Right atrium auricular region (tissue), 2 donors: ENCODE measurements around the gene SRPK2. TPM values are rescaled to one million over a fixed set of nuclear protein-coding genes. Genes with fewer than 3 reads are reported as not detected.

Source experiments
- DNase-seq: peaks from one replicate; pipeline ENCODE4 v3.0.0-alpha.2; 2019; ENCODE audit warnings: low spot score
- H3K27ac ChIP-seq, 2 donors: fragments of 200-600 bp; sonication (generic); 1 replicate in 1 of 2; 2 replicates in 1 of 2; pipeline ENCODE4 v1.5.1; 2016 to 2019
- H3K27me3 ChIP-seq, 2 donors: fragments of 200-600 bp; sonication (generic); one replicate each; pipeline versions ENCODE4 v1.5.1 to v1.6.0; 2017 to 2019
- H3K36me3 ChIP-seq: fragments of 200-600 bp; sonication (generic); one replicate; pipeline ENCODE4 v1.5.1; 2016
- H3K4me1 ChIP-seq, 2 donors: fragments of 200-600 bp; sonication (generic); one replicate each; pipeline versions ENCODE4 v1.5.1 to v1.6.0; 2017 to 2019
- H3K4me3 ChIP-seq, 2 donors: fragments of 200-600 bp; sonication (generic); 1 replicate in 1 of 2; 2 replicates in 1 of 2; pipeline ENCODE4 v1.5.1; 2017 to 2019; ENCODE audit warnings: mild to moderate bottlenecking in 1 of 2, moderate library complexity in 1 of 2
- H3K9me3 ChIP-seq, 2 donors: fragments of 200-600 bp; sonication (generic); one replicate each; pipeline ENCODE4 v1.5.1; 2019
- total RNA-seq, 2 donors: library from RNA; depleted of rRNA; stranded (reverse); fragments of >200 nt; gene quantifications; one replicate each; pipeline ENCODE4 v1.1.0, GENCODE V29; 2016
- TF ChIP-seq, protein P1 (sequence below), 2 donors: fragments of 200-600 bp; sonication (generic); IDR thresholded peaks; one replicate each; pipeline ENCODE4 v1.5.1; 2019; ENCODE audit warnings: antibody characterized with exemption in 2 of 2

SRPK2 gene
- total RNA-seq, 2 donors from 2014 or later, result 19.8 to 20.9 TPM

DNA sequence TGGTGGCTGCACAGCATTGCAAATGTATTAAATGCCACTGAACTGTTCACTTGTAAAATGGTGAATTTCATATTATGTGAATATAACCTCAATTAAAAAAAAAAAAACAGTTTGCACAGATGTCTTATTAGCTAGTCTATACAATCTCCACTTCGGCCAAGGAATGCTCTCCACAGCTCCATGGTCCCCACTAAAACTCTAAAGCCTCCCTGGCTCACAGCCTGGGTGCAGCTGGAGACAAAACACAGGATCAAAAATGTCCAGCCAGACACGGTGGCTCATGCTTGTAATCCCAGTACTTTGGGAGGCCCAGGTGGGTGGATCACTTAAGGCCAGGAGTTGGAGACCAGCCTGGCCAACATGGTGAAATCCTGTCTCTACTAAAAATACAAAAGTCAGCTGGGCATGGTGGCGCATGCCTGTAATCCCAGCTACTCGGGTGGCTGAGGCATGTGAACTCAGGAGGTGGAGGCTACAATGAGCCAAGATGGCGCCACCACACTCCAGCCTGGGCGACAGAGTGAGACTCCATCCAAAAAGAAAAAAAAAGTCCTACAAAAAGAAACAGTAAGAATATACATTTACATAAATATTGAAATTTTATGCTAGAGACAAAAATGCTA lies 66.0 kb downstream of the SRPK2 start:
- Histone ChIP-seq H3K36me3 (no peaks in the 10 kb centered on the region), H3K4me3 (no peak overlapping the region), H3K27ac (no peak overlapping the region), H3K27me3 (no peaks in the 10 kb centered on the region), H3K4me1 (no peaks in the 10 kb centered on the region), H3K9me3 (no peaks in the 10 kb centered on the region)
- TF ChIP-seq, protein P1, sequence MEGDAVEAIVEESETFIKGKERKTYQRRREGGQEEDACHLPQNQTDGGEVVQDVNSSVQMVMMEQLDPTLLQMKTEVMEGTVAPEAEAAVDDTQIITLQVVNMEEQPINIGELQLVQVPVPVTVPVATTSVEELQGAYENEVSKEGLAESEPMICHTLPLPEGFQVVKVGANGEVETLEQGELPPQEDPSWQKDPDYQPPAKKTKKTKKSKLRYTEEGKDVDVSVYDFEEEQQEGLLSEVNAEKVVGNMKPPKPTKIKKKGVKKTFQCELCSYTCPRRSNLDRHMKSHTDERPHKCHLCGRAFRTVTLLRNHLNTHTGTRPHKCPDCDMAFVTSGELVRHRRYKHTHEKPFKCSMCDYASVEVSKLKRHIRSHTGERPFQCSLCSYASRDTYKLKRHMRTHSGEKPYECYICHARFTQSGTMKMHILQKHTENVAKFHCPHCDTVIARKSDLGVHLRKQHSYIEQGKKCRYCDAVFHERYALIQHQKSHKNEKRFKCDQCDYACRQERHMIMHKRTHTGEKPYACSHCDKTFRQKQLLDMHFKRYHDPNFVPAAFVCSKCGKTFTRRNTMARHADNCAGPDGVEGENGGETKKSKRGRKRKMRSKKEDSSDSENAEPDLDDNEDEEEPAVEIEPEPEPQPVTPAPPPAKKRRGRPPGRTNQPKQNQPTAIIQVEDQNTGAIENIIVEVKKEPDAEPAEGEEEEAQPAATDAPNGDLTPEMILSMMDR (IDR thresholded peaks at IDR 0.05), result no peak
- no peak for DNase-seq

DNA sequence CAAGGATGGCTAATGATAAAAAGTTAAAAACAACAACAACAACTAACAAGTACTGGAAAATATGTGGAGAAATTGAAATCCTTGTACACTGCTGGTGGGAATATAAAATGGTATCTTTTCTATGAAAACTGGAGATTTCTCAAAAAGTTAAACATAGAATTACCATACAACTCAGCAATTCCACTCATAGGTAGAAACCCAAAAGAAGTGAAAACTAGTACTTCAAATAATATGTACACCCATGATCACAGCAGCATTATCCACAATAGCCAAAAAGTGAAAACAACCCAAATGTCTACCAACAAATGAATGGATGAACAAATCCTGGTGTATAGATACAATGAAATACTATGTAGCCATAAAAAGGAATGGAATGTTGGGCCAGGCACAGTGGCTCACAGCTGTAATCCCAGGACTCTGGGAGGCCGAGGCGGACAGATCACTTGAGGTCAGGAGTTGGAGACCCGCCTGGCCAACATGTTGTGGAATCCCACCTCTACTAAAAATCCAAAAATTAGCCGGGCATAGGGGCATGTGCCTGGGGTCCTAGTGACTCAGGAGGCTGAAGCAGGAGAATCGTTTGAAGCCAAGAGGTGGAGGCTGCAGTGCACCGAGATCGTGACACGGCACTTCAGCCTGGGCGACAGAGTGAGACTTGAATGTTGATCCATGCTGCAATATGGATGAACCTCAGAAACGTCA lies 66.8 kb downstream of the SRPK2 start:
- Histone ChIP-seq H3K4me3 (no peak overlapping the region), H3K9me3 (no peaks in the 10 kb centered on the region), H3K4me1 (no peaks in the 10 kb centered on the region), H3K36me3 (no peaks in the 10 kb centered on the region), H3K27me3 (no peaks in the 10 kb centered on the region), H3K27ac (no peak overlapping the region)
- TF ChIP-seq, protein P1 (IDR thresholded peaks at IDR 0.05), result no peak
- no peak for DNase-seq

DNA sequence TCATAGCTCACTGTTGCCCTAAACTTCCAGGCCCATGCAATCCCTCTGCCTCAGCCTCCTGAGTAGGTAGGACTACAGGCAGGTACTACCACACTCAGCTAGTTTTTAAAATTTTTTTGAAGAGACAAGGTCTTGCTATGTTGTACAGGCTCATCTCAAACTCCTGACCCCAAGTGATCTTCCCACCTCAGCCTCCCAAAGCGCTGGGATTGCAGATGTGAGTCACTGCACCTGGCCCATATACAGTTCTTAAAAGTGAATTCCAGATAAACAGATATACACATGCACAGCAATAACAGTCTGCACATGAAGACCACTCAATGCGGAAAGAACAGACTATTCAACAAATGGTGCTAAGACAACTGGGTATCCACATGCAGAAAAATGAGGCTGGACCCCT lies 67.8 kb downstream of the SRPK2 start:
- TF ChIP-seq, protein P1 (IDR thresholded peaks at IDR 0.05), result no peak
- no peaks in the 10 kb centered on the region for H3K36me3 ChIP-seq
- H3K4me1 ChIP-seq, result no peaks in the 10 kb centered on the region
- no peak for DNase-seq
- H3K9me3 ChIP-seq, result no peaks in the 10 kb centered on the region
- no peaks in the 10 kb centered on the region for H3K27me3 ChIP-seq
- H3K4me3 ChIP-seq, result no peak overlapping the region
- no peak overlapping the region for H3K27ac ChIP-seq

DNA sequence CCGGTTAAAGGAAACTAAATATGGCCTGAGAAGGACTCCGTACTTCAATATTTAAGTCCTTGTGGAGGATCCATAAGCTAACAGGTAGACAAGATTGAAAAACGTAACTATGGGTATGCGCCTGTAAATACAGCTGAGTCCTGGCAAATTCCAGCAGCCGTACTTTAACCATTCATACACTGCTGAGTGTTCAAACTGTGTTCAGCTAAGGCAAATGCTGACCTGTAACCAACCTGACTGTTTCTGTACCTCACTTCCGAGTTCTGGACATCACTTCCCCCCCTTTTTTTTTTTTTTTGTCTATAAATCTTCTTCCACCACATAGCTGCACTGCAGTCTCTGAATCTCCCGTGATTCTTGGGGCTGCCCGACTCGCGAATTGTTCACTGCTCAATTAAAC lies 69.1 kb downstream of the SRPK2 start:
- DNase-seq, result no peak
- Histone ChIP-seq H3K27ac (no peak overlapping the region), H3K4me3 (no peak overlapping the region), H3K9me3 (no peaks in the 10 kb centered on the region), H3K36me3 (no peaks in the 10 kb centered on the region), H3K4me1 (no peaks in the 10 kb centered on the region), H3K27me3 (no peaks in the 10 kb centered on the region)
- TF ChIP-seq, protein P1 (IDR thresholded peaks at IDR 0.05), result no peak

DNA sequence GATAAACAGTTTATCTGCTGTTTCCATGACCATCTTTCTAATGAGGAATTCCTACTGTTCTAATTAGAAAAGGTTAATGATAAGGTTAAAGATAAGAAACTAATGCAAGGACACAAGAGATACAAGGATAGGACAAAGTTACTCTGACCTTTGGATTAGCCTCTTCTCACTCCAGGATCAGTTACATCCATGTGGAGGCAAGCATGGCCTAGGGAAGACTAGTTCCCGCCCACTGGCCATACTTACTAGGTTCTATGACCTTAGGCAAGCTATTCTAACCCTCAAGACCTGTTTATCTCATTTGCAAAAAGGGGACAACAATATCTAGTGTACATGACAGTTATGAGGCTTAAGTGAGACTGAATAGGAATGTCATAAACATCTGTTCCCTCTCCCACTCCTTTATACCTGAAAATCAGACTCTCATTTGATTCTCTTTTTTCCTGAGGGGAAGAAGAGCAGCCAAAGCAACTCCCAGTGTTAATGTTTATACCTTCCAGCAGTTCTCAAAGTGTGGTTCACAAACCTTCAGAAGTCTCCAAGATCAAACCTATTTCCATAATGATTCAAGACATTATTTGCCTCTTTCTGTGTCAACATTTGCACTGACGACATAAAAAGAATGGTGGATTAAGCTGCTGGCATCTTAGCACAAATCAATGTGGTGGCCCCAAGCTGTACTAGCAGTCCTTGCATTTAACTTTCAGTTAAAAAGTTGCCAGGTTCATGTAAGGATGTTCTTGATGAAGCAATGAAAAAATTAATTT lies 72.0 kb downstream of the SRPK2 start:
- TF ChIP-seq, protein P1 (IDR thresholded peaks at IDR 0.05), result no peak
- no peaks in the 10 kb centered on the region for H3K27me3 ChIP-seq
- no peak overlapping the region for H3K27ac ChIP-seq
- no peaks in the 10 kb centered on the region for H3K36me3 ChIP-seq
- no peak overlapping the region for H3K4me3 ChIP-seq
- no peaks in the 10 kb centered on the region for H3K4me1 ChIP-seq
- DNase-seq, result no peak
- no peaks in the 10 kb centered on the region for H3K9me3 ChIP-seq
